Endothelial cell of umbilical vein (primary cell): ENCODE data around the gene ARHGEF9.

Experiments
- FOS ChIP-seq: IDR thresholded peaks from 2 replicates; pipeline ENCODE4 v1.6.1; 2011; ENCODE audit warnings: mild to moderate bottlenecking, low read length, moderate library complexity, borderline replicate concordance; ENCODE audit not compliant: insufficient read depth
- TF ChIP-seq, protein P1 (sequence below), 2 donors: IDR thresholded peaks; 1 replicate in 1 of 2; 2 replicates in 1 of 2; pipeline ENCODE4 v1.5.1; 2011; ENCODE audit warnings: low read length in 2 of 2, mild to moderate bottlenecking in 2 of 2, moderate library complexity in 2 of 2, control low read depth in 1 of 2, inconsistent platforms in 1 of 2, low read depth in 1 of 2; ENCODE audit not compliant: insufficient read depth in 1 of 2; ENCODE audit errors: extremely low read depth in 1 of 2

DNA sequence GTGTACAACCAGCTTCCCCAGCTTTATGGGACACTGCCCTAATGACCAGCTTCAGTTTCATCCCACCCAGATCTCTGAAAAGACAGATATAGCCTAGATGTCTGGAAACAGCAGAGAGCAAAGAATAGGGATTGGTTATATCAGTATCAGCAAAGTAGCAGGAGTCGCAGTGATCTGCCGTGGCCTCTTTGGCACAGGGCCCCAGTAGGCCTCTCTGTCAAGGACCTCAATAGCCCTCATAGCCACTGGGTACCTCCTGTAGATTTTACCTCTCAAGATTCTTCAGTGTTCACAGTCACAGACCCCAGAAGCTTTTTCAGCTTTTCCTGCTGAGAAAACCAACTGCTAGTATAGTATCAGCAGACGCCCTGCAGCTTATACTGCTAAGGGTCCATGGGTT, 104.6 kb downstream of the ARHGEF9 start:
- no peak for TF ChIP-seq FOS
- TF ChIP-seq, protein P1, sequence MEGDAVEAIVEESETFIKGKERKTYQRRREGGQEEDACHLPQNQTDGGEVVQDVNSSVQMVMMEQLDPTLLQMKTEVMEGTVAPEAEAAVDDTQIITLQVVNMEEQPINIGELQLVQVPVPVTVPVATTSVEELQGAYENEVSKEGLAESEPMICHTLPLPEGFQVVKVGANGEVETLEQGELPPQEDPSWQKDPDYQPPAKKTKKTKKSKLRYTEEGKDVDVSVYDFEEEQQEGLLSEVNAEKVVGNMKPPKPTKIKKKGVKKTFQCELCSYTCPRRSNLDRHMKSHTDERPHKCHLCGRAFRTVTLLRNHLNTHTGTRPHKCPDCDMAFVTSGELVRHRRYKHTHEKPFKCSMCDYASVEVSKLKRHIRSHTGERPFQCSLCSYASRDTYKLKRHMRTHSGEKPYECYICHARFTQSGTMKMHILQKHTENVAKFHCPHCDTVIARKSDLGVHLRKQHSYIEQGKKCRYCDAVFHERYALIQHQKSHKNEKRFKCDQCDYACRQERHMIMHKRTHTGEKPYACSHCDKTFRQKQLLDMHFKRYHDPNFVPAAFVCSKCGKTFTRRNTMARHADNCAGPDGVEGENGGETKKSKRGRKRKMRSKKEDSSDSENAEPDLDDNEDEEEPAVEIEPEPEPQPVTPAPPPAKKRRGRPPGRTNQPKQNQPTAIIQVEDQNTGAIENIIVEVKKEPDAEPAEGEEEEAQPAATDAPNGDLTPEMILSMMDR (IDR thresholded peaks at IDR 0.05; ENCODE audit: extremely low read depth in 1 of 2, insufficient read depth in 1 of 2, low read depth in 1 of 2, low read length in 2 of 2): no peak
